ENCODE measurements around the gene CD320. TPM values are rescaled to one million over a fixed set of nuclear protein-coding genes. Genes with fewer than 3 reads are reported as not detected.

CD320 gene
- total and polyA plus RNA-seq, 2 of the 8 experiments (the other 6 are each of a cell fraction or from before 2014, with no cell fraction given): 80.4 to 157 TPM

DNA sequence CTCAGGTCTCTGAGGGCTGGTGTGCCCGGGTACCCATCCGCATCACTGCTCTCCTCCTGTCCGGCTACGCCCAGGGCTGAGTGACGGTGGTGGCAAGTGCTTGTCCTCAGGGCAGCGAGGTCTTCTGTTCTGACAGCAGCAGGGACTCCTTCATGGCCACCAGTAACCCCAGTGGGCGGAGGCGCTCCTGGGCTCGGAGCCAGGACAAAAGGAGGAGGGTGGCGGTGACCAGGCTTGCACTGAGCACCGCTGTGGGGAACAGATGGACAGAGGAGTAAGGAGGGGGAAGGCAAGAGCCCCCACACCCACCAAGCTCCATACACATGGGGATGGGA, 5.8 kb downstream of the CD320 start:
- no peak overlapping the region for H3K9ac ChIP-seq (replicated peaks in 1 of 4; ENCODE audit: extremely low read depth in 1 of 4, low read depth in 3 of 4, low read length in 3 of 4)
- H3K4me3 ChIP-seq (ENCODE audit: extremely low read depth in 1 of 4, insufficient read depth in 2 of 4, low read depth in 3 of 4, low read length in 4 of 4): no peak overlapping the region
- WGBS, 2 experiments (ENCODE audit: extremely low coverage in 1 of 2, insufficient coverage in 1 of 2, insufficient read length in 1 of 2, insufficient replicate concordance in 2 of 2, low coverage in 1 of 2, low lambda C conversion rate in 2 of 2, missing lambda C conversion rate in 1 of 2): 94% methylated on average over 10 of the region's 11 CpGs; no CpG with 5 or more reads in 1 of the 2 experiments
- no peaks in the 10 kb centered on the region for H3K9me3 ChIP-seq (ENCODE audit: insufficient read depth in 2 of 2, low read depth in 1 of 2, low read length in 1 of 2)
- no peak overlapping the region for H2BK15ac ChIP-seq (ENCODE audit: low read length)
- no peak overlapping the region for H3K23ac ChIP-seq (ENCODE audit: insufficient read length)
- no peak overlapping the region for H3K56ac ChIP-seq (replicated peaks; ENCODE audit: insufficient read length, low read depth, low read length)
- no peak overlapping the region for H2BK5ac ChIP-seq (ENCODE audit: low read depth, low read length)
- FAIRE-seq (no peak), DNase-seq (ENCODE audit: low read depth in 1 of 2, low spot score in 2 of 2) (no peak)
- H3K23me2 ChIP-seq (ENCODE audit: low read depth, low read length): peaks cover 1% of the 10 kb centered on the region
- H3K27me3 ChIP-seq (replicated peaks in 1 of 4; ENCODE audit: control insufficient read depth in 3 of 4, extremely low read depth in 1 of 4, insufficient read depth in 3 of 4, low read length in 3 of 4): no peaks in the 10 kb centered on the region
- no peak overlapping the region for H2BK120ac ChIP-seq (replicated peaks; ENCODE audit: low read depth, low read length)
- no peak overlapping the region for H3K27ac ChIP-seq (ENCODE audit: low read depth, low read length)
- no peak overlapping the region for H2AFZ ChIP-seq (ENCODE audit: low read length)
- POLR2A ChIA-PET (ENCODE audit: partially characterized antibody): interaction anchor here (0.6 to 25.3 kb wide), 4 partner anchors 10 to 88 kb away, joined by 4 to 583 read pairs (median 4); partner anchors contain the start of genes NDUFA7, RAB11B and RPS28
- H4K20me1 ChIP-seq (replicated peaks in 1 of 2; ENCODE audit: control insufficient read depth in 1 of 2, insufficient read depth in 2 of 2, low read length in 2 of 2): peaks cover 0 to 4% of the 10 kb centered on the region in 2 experiments
- H4K8ac ChIP-seq (ENCODE audit: extremely low read depth, insufficient read depth, low read length): no peak overlapping the region
- peaks cover 3% of the 10 kb centered on the region for H3K79me1 ChIP-seq (ENCODE audit: low read depth, low read length)
- no peak overlapping the region for H3K4me2 ChIP-seq (ENCODE audit: insufficient read depth in 1 of 2, low read depth in 2 of 2, low read length in 2 of 2)
- no peak overlapping the region for H2AK5ac ChIP-seq (ENCODE audit: low read depth, low read length)
- H4K5ac ChIP-seq (ENCODE audit: insufficient read length, low read depth, low read length): no peak overlapping the region
- H3K14ac ChIP-seq (ENCODE audit: insufficient read length): no peak overlapping the region
- CTCF ChIA-PET (ENCODE audit: partially characterized antibody): interaction anchor here (0.5 to 1.3 kb wide), 3 partner anchors 15 to 1801 kb away, joined by 3 to 4 read pairs (median 3); no protein-coding TSS in a partner anchor
- H3K36me3 ChIP-seq (ENCODE audit: control insufficient read depth in 2 of 4, insufficient read depth in 4 of 4, low read length in 3 of 4): peaks cover 4 to 12% (median 6%) of the 10 kb centered on the region in 4 experiments; a peak in 5 of 8 replicates
- no peak overlapping the region for H3K4ac ChIP-seq (replicated peaks; ENCODE audit: insufficient read length, low read depth, low read length)
- no peak overlapping the region for H3K18ac ChIP-seq (ENCODE audit: extremely low read depth, low read length)
- H4K91ac ChIP-seq (replicated peaks; ENCODE audit: insufficient read length, low read length): no peak overlapping the region
- no peak overlapping the region for H2BK12ac ChIP-seq (ENCODE audit: low read depth, low read length)
- H3K79me2 ChIP-seq (ENCODE audit: control insufficient read depth in 1 of 2, insufficient read depth in 2 of 2, low read length in 2 of 2): peaks cover 0 to 2% of the 10 kb centered on the region in 2 experiments; a peak in 2 of 4 replicates
- no peak overlapping the region for H2BK20ac ChIP-seq (ENCODE audit: low read length)
- peaks cover 0 to 10% (median 5%) of the 10 kb centered on the region in 4 experiments; a peak in 5 of 7 replicates for H3K4me1 ChIP-seq (replicated peaks in 1 of 4; ENCODE audit: control insufficient read depth in 3 of 4, insufficient read depth in 4 of 4, low read length in 3 of 4)
- TF ChIP-seq ATF2 (IDR thresholded peaks at IDR 0.05; ENCODE audit: low read length) (no peak), RNF2 (IDR thresholded peaks at IDR 0.05; ENCODE audit: borderline replicate concordance, low read depth, low read length, missing control alignments, poor library complexity, severe bottlenecking) (no peak), POLR2AphosphoS5 (IDR thresholded peaks at IDR 0.05; ENCODE audit: low read depth, low read length) (no peak), BACH1 (IDR thresholded peaks at IDR 0.05; ENCODE audit: low read length) (no peak), USF2 (IDR thresholded peaks at IDR 0.05; ENCODE audit: low read length) (no peak), CBX5 (IDR thresholded peaks at IDR 0.05; ENCODE audit: low read depth, low read length) (no peak), EGR1 (IDR thresholded peaks at IDR 0.05; ENCODE audit: borderline replicate concordance, low read depth, low read length) (no peak), PHF8 (conservative IDR thresholded peaks at IDR 0.05; ENCODE audit: low read depth, low read length) (no peak), CBX8 (IDR thresholded peaks at IDR 0.05; ENCODE audit: borderline replicate concordance, low read depth, low read length) (no peak), ASH2L (IDR thresholded peaks at IDR 0.05; ENCODE audit: low read length) (no peak), KDM4A (IDR thresholded peaks at IDR 0.05; ENCODE audit: low read depth, low read length, severe bottlenecking) (no peak)

All from H1 (cell line).